ENCODE results near the gene FBXO17. TPM values are rescaled to one million over a fixed set of nuclear protein-coding genes. Genes with fewer than 3 reads are reported as not detected.

The FBXO17 gene
- total and polyA plus RNA-seq, 8 donors, result 5.8 to 13.8 (median 7.8) TPM

DNA sequence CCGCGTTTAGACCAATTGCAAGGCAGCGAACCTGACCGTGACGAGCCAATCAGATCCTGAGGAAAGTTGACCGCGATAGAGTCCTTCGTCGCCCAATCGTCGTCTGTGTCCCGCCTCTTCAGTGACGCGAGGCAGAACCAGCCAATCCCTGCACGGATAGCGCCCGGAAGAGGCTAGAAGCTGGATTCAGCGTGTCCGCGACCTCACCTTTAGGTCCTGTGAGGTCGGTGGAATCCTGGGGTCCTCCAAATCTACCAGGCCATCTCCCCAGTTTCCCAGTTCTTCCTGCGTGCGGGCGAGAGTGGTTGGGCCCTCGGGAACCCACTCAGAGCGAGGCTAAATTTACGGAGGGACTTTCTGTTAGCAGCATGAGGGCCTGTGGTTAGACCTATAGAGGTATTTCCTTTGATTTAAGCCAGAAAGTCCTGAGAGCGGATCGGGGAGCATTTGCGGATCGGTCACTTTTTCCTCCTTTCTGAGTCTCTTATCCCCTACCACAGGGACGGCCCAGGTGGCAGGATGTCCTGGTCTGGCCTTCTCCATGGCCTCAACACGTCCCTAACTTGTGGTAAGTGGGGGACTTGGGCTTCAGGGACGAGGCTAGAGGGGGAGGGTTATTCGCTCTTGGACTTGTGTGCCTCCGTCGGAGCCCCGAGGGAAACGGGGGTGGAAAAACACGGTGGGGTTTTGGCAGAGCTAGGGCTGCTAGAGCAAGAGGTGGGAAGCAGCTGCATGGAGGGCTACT is 44.6 kb downstream of the FBXO17 start, which contains the start of gene MRPS12:
MRPS12 (plus strand) TSS at position 169 of the 745 bp plus-strand sequence; CDS start at position 520, 351 bp downstream.
- TF ChIP-seq, protein P1, sequence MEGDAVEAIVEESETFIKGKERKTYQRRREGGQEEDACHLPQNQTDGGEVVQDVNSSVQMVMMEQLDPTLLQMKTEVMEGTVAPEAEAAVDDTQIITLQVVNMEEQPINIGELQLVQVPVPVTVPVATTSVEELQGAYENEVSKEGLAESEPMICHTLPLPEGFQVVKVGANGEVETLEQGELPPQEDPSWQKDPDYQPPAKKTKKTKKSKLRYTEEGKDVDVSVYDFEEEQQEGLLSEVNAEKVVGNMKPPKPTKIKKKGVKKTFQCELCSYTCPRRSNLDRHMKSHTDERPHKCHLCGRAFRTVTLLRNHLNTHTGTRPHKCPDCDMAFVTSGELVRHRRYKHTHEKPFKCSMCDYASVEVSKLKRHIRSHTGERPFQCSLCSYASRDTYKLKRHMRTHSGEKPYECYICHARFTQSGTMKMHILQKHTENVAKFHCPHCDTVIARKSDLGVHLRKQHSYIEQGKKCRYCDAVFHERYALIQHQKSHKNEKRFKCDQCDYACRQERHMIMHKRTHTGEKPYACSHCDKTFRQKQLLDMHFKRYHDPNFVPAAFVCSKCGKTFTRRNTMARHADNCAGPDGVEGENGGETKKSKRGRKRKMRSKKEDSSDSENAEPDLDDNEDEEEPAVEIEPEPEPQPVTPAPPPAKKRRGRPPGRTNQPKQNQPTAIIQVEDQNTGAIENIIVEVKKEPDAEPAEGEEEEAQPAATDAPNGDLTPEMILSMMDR (IDR thresholded peaks at IDR 0.05), result no peak
- ATAC-seq (peak; percentile 95 to 99 (median 96)), DNase-seq (peak; percentile 94 to 99 (median 98)), FAIRE-seq (peak; percentile 89)
- Histone ChIP-seq H3K4me1 (peaks cover 4 to 13% (median 7%) of the 10 kb centered on the region in 3 donors), H3K27ac (peak within 1 kb of the TSS; percentile 49 to 93 (median 87)), H3K4me3 (peak within 1 kb of the TSS; percentile 46 to 66 (median 55)), H3K27me3 (no peaks in the 10 kb centered on the region), H3K9me3 (no peaks in the 10 kb centered on the region), H3K36me3 (peaks cover 0 to 5% (median 0%) of the 10 kb centered on the region in 3 donors)
- intact Hi-C loops (cut with DNase I), result no loop called here
- 0% methylated on average over 40 of the region's 40 CpGs for WGBS, 2 donors

DNA sequence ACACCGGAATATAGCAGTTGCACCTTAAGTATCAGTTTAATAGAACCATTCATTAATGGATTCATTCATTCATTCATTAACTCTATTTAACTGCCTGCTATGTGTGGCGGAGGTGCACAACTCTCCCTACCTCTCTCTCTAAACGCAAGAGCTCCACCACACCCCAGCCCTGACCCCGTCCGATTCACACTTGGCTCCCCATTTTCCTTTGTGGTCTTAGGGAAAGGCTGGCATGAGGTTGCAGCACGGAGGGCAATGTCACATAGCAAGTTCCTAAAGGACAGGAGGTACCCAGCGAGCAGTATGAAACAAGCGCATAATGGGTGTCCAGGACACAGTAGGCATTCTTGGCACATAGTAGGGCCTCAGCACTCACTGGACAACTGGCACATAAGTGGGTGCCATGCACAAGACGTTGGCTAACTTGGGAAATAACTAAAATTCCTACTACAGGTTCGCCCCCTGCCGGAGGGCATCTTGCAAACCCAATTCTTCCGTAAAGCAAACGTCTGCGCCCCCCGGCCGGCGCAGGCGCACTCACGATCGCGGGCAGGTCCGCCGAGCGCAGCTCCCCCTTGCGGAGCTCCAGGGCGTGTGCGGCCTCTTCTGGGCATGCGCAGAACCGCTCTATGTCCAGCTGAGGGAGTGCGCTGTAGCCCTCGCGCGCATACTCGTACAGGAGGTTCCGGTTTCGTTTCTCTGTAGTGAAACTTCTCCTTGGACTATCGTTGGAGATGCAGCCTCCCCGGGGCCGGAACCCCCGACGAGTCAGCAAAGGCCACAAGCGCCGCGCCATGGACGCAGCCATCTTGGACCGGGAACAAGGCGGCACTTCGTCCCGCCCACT is 45.4 kb downstream of the FBXO17 start, which contains the start of gene SARS2:
SARS2 (minus strand) TSS at position 835 of the 847 bp plus-strand sequence; CDS start at position 808, 27 bp downstream.
- H3K36me3 ChIP-seq, result peaks cover 0 to 10% (median 0%) of the 10 kb centered on the region in 3 donors
- no peaks in the 10 kb centered on the region for H3K27me3 ChIP-seq
- H3K4me3 ChIP-seq, result peak within 1 kb of the TSS; percentile 46 to 66 (median 55)
- TF ChIP-seq, protein P1 (IDR thresholded peaks at IDR 0.05), result peak; percentile 98 to 100 (median 98)
- 1 to 2% methylated on average over 49 of the region's 49 CpGs for WGBS, 2 donors
- no peaks in the 10 kb centered on the region for H3K9me3 ChIP-seq
- no peak for FAIRE-seq
- peak; percentile 86 to 98 (median 94) for DNase-seq
- intact Hi-C loops (cut with DNase I), result loop anchor here in 1 of 3 donors (10.0 kb wide), 1 partner anchor 415 kb away; no protein-coding TSS in a partner anchor
- peak; percentile 85 to 96 (median 86) for ATAC-seq
- H3K27ac ChIP-seq, result peak within 1 kb of the TSS; percentile 49 to 93 (median 87)
- H3K4me1 ChIP-seq, result peaks cover 4 to 13% (median 7%) of the 10 kb centered on the region in 3 donors

DNA sequence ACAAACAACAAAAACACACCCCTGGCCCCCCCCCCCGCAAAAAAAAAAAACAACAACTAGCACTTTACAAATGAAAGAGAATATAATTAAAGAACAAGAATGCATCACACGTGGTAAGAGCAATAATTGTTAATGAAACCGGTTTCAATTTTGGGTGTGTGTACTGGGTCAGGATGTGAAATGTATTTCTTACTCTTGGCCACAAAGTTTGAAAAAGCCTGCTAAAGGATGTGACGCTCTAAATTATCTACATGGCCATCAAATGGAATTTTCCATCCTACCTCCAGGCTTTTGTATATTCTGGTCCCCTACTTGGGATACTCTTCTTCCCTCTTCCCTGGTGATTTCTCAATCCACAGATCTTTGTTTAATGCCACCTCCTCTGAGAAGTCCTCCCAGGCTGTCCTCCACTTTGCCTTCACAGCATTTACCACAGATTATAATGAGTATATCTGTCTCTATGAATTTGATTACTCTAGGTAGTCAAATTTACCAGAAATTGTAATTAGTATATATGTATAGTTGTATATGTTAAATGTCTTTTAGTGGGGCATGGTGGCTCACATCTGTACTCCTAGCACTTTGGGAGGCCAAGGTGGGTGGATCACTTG is 47.0 kb downstream of the FBXO17 start:
- intact Hi-C loops (cut with DNase I), result loop anchor here in 1 of 3 donors (10.0 kb wide), 1 partner anchor 414 kb away; no protein-coding TSS in a partner anchor
- H3K9me3 ChIP-seq, result no peaks in the 10 kb centered on the region
- DNase-seq (no peak), ATAC-seq (no peak), FAIRE-seq (no peak)
- no peaks in the 10 kb centered on the region for H3K27me3 ChIP-seq
- H3K27ac ChIP-seq, result no peak overlapping the region
- H3K36me3 ChIP-seq, result peaks cover 0 to 12% (median 0%) of the 10 kb centered on the region in 3 donors
- TF ChIP-seq, protein P1 (IDR thresholded peaks at IDR 0.05), result no peak
- no peak overlapping the region for H3K4me3 ChIP-seq
- H3K4me1 ChIP-seq, result peaks cover 4 to 9% (median 7%) of the 10 kb centered on the region in 3 donors
- 77 to 87% methylated on average over 4 of the region's 4 CpGs for WGBS, 2 donors

DNA sequence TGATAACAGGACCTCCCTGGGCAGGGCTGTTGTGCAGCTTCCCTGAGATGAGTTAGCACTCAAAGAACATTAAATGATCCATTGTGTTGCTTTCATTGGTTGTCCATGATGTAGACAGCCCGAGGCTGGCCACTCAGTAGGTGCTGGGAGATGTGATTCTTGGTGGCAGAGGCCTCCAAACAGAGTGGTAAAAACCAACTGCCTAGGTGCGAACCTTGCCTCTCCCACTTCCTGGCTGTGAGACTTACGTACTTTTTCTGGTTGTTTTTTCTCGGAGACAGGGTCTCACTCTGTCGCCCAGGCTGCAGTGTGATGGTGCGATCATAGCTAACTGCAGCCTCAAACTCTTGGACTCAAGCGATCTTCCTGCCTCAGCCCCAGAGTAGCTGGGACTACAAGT is 51.2 kb downstream of the FBXO17 start:
- intact Hi-C loops (cut with DNase I), result loop anchor here in 1 of 3 donors (10.0 kb wide), 1 partner anchor 410 kb away; no protein-coding TSS in a partner anchor
- FAIRE-seq (no peak), DNase-seq (peak in 1 of 6 donors; percentile 20), ATAC-seq (no peak)
- Histone ChIP-seq H3K36me3 (peaks cover 0 to 6% (median 0%) of the 10 kb centered on the region in 3 donors), H3K27ac (no peak overlapping the region), H3K9me3 (no peaks in the 10 kb centered on the region), H3K27me3 (no peaks in the 10 kb centered on the region), H3K4me1 (peaks cover 0 to under 1% (median 0%) of the 10 kb centered on the region in 3 donors), H3K4me3 (no peak overlapping the region)
- TF ChIP-seq, protein P1 (IDR thresholded peaks at IDR 0.05), result no peak
- 93 to 95% methylated on average over 7 of the region's 7 CpGs for WGBS, 2 donors

Measured in pancreas (tissue), 10 donors.